ENCODE measurements around the gene OR13J1.
"Not testable (repeated sequence)": the region's sequence is repeated elsewhere in the genome, so short reads cannot be mapped to it uniquely, and the experiment has no call there.

Gene OR13J1

GRCh38 chr9:35905051-35905781 is 35.0 kb upstream of the OR13J1 start:
- no peak for DNase-seq (ENCODE audit: extremely low read depth in 1 of 2, low read depth in 1 of 2)

- no peak for DNase-seq (ENCODE audit: extremely low read depth in 1 of 2, low read depth in 1 of 2)
Observed at GRCh38 chr9:35904338-35904737, 34.1 kb upstream of the OR13J1 start.

GRCh38 chr9:35903049-35903448 is 32.8 kb upstream of the OR13J1 start:
- DNase-seq (ENCODE audit: extremely low read depth in 1 of 2, low read depth in 1 of 2), result no peak

GRCh38 chr9:35899021-35899420 is 28.8 kb upstream of the OR13J1 start:
- DNase-seq (ENCODE audit: extremely low read depth in 1 of 2, low read depth in 1 of 2), result no peak

- no peak for DNase-seq (ENCODE audit: extremely low read depth in 1 of 2, low read depth in 1 of 2)
Observed at GRCh38 chr9:35898337-35898736, 28.1 kb upstream of the OR13J1 start.

GRCh38 chr9:35897376-35898099 is 27.3 kb upstream of the OR13J1 start:
- DNase-seq (ENCODE audit: extremely low read depth in 1 of 2, low read depth in 1 of 2), result not testable (repeated sequence)

- DNase-seq (ENCODE audit: extremely low read depth in 1 of 2, low read depth in 1 of 2), result no peak
Observed at GRCh38 chr9:35896570-35896969, 26.4 kb upstream of the OR13J1 start.

- no peak for DNase-seq (ENCODE audit: extremely low read depth in 1 of 2, low read depth in 1 of 2)
Observed at GRCh38 chr9:35892051-35892450, 21.9 kb upstream of the OR13J1 start.

GRCh38 chr9:35891646-35892045 is 21.4 kb upstream of the OR13J1 start:
- no peak for DNase-seq (ENCODE audit: extremely low read depth in 1 of 2, low read depth in 1 of 2)

- DNase-seq (ENCODE audit: extremely low read depth in 1 of 2, low read depth in 1 of 2), result not testable (repeated sequence)
Observed at GRCh38 chr9:35884908-35885307, 14.7 kb upstream of the OR13J1 start.

- no peak for DNase-seq (ENCODE audit: extremely low read depth in 1 of 2, low read depth in 1 of 2)
Observed at GRCh38 chr9:35882996-35883395, 12.8 kb upstream of the OR13J1 start.

GRCh38 chr9:35882263-35882848 is 12.2 kb upstream of the OR13J1 start:
- DNase-seq (ENCODE audit: extremely low read depth in 1 of 2, low read depth in 1 of 2), result peak; percentile 41 to 57

GRCh38 chr9:35872505-35872904 is 2.3 kb upstream of the OR13J1 start:
- no peak for DNase-seq (ENCODE audit: extremely low read depth in 1 of 2, low read depth in 1 of 2)

GRCh38 chr9:35871545-35871944 is 1.3 kb upstream of the OR13J1 start:
- no peak for DNase-seq (ENCODE audit: extremely low read depth in 1 of 2, low read depth in 1 of 2)

GRCh38 chr9:35869621-35870216 is 482 bp downstream of the OR13J1 start:
- DNase-seq (ENCODE audit: extremely low read depth in 1 of 2, low read depth in 1 of 2), result no peak

GRCh38 chr9:35868933-35869332 is 1.3 kb downstream of the OR13J1 start:
- DNase-seq (ENCODE audit: extremely low read depth in 1 of 2, low read depth in 1 of 2), result no peak

GRCh38 chr9:35867538-35867937 is 2.7 kb downstream of the OR13J1 start:
- no peak for DNase-seq (ENCODE audit: extremely low read depth in 1 of 2, low read depth in 1 of 2)

GRCh38 chr9:35864695-35865255 is 5.4 kb downstream of the OR13J1 start:
- DNase-seq (ENCODE audit: extremely low read depth in 1 of 2, low read depth in 1 of 2), result no peak

- no peak for DNase-seq (ENCODE audit: extremely low read depth in 1 of 2, low read depth in 1 of 2)
Observed at GRCh38 chr9:35863583-35863982, 6.6 kb downstream of the OR13J1 start.

GRCh38 chr9:35862328-35862727 is 7.9 kb downstream of the OR13J1 start:
- DNase-seq (ENCODE audit: extremely low read depth in 1 of 2, low read depth in 1 of 2), result no peak

- DNase-seq (ENCODE audit: extremely low read depth in 1 of 2, low read depth in 1 of 2), result no peak
Observed at GRCh38 chr9:35861161-35861897, 8.9 kb downstream of the OR13J1 start.
